SW480 (cell line): ENCODE data around the gene CHADL.
"Not testable (repeated sequence)": the region's sequence is repeated elsewhere in the genome, so short reads cannot be mapped to it uniquely, and the experiment has no call there.

ENCODE experiments used
- DNase-seq: peaks from one replicate; pipeline ENCODE4 v3.0.0-alpha.2; 2016; ENCODE audit warnings: low spot score

Gene CHADL

GRCh38 chr22:41181349-41182241 is 59.1 kb downstream of the CHADL start:
- DNase-seq: peak; percentile 20

GRCh38 chr22:41180926-41181325 is 59.8 kb downstream of the CHADL start:
- no peak for DNase-seq

- not testable (repeated sequence) for DNase-seq
Measured at GRCh38 chr22:41180362-41180761, 60.4 kb downstream of the CHADL start.
